Mesenchymal stem cell (in vitro differentiated cells and primary cell): ENCODE measurements around the gene PTPRG.

ENCODE experiments used
- DNase-seq: peaks from one replicate; pipeline ENCODE4 v3.0.0-alpha.2; 2013
- H2AFZ ChIP-seq: one replicate; pipeline ENCODE4 v1.6.1; 2013; ENCODE audit warnings: low read depth, mild to moderate bottlenecking, control low read depth, inconsistent platforms, low read length, moderate library complexity
- H2AK5ac ChIP-seq: 2 replicates; pipeline ENCODE4 v1.6.1; 2013; ENCODE audit warnings: low read length, moderate library complexity, mild to moderate bottlenecking, inconsistent platforms; ENCODE audit not compliant: severe bottlenecking
- H2BK120ac ChIP-seq: one replicate; pipeline ENCODE4 v1.6.1; 2013; ENCODE audit warnings: low read depth, mild to moderate bottlenecking, inconsistent platforms, low read length, moderate library complexity
- H2BK12ac ChIP-seq, 2 experiments: one replicate each; pipeline ENCODE4 v1.6.1; 2013; ENCODE audit warnings: inconsistent platforms in 2 of 2, low read length in 2 of 2, mild to moderate bottlenecking in 2 of 2, moderate library complexity in 2 of 2, control low read depth in 1 of 2
- H2BK15ac ChIP-seq: one replicate; pipeline ENCODE4 v1.6.1; 2013; ENCODE audit warnings: mild to moderate bottlenecking, low read depth, inconsistent platforms; ENCODE audit not compliant: poor library complexity, severe bottlenecking
- H2BK5ac ChIP-seq: 2 replicates; pipeline ENCODE4 v1.6.1; 2013; ENCODE audit warnings: low read depth, mild to moderate bottlenecking, low read length, control low read depth, inconsistent platforms; ENCODE audit not compliant: poor library complexity, severe bottlenecking
- H3K14ac ChIP-seq, 2 experiments: one replicate each; pipeline ENCODE4 v1.6.1; 2013; ENCODE audit warnings: inconsistent platforms in 2 of 2, low read length in 2 of 2, control low read depth in 1 of 2, mild to moderate bottlenecking in 1 of 2, moderate library complexity in 1 of 2
- H3K18ac ChIP-seq, 2 experiments: one replicate each; pipeline ENCODE4 v1.6.1; 2013; ENCODE audit warnings: inconsistent platforms in 2 of 2, low read length in 2 of 2, control low read depth in 1 of 2, low read depth in 1 of 2, mild to moderate bottlenecking in 1 of 2
- H3K23ac ChIP-seq, 2 experiments: one replicate each; pipeline ENCODE4 v1.6.1; 2013; ENCODE audit warnings: inconsistent platforms in 2 of 2, low read length in 2 of 2, mild to moderate bottlenecking in 2 of 2, moderate library complexity in 2 of 2, control low read depth in 1 of 2
- H3K27ac ChIP-seq: 2 replicates; pipeline ENCODE4 v1.5.1; 2013; ENCODE audit warnings: mild to moderate bottlenecking, moderate library complexity, low read length, control low read depth, inconsistent platforms; ENCODE audit not compliant: poor library complexity, severe bottlenecking
- H3K27me3 ChIP-seq, 2 experiments: 2 replicates each; pipeline versions ENCODE4 v1.6.1 to v1.7.0; 2013; ENCODE audit warnings: low read length in 2 of 2, mild to moderate bottlenecking in 2 of 2, moderate library complexity in 2 of 2, control low read depth in 1 of 2, inconsistent platforms in 1 of 2; ENCODE audit not compliant: control insufficient read depth in 1 of 2, insufficient read depth in 1 of 2
- H3K36me3 ChIP-seq, 2 experiments: 2 replicates each; pipeline versions ENCODE4 v1.6.1 to v1.7.0; 2013; ENCODE audit warnings: low read length in 2 of 2, control low read depth in 1 of 2, inconsistent platforms in 1 of 2, low read depth in 1 of 2, mild to moderate bottlenecking in 1 of 2; ENCODE audit not compliant: insufficient read depth in 2 of 2, control insufficient read depth in 1 of 2
- H3K4ac ChIP-seq, 2 experiments: one replicate each; pipeline ENCODE4 v1.6.1; 2013; ENCODE audit warnings: inconsistent platforms in 2 of 2, low read length in 2 of 2, mild to moderate bottlenecking in 2 of 2, moderate library complexity in 2 of 2, control low read depth in 1 of 2, low read depth in 1 of 2
- H3K4me1 ChIP-seq: 2 replicates; pipeline ENCODE4 v1.6.1; 2013; ENCODE audit warnings: low read depth, low read length, control low read depth; ENCODE audit not compliant: control insufficient read depth, insufficient read depth
- H3K4me2 ChIP-seq: 2 replicates; pipeline ENCODE4 v1.6.1; 2013; ENCODE audit warnings: low read length, mild to moderate bottlenecking, inconsistent platforms; ENCODE audit not compliant: poor library complexity, severe bottlenecking
- H3K4me3 ChIP-seq, 2 experiments: 2 replicates each; pipeline versions ENCODE4 v1.5.1 to v1.7.0; 2013; ENCODE audit warnings: low read length in 2 of 2, mild to moderate bottlenecking in 2 of 2, control low read depth in 1 of 2, low read depth in 1 of 2; ENCODE audit not compliant: insufficient read depth in 1 of 2
- H3K79me1 ChIP-seq: replicated peaks from 2 replicates; pipeline ENCODE4 v1.6.1; 2013; ENCODE audit warnings: mild to moderate bottlenecking, control low read depth, low read length, inconsistent platforms; ENCODE audit not compliant: poor library complexity, severe bottlenecking
- H3K9ac ChIP-seq: 2 replicates; pipeline ENCODE4 v1.7.0; 2013; ENCODE audit warnings: mild to moderate bottlenecking, low read length, moderate library complexity
- H3K9me3 ChIP-seq: 2 replicates; pipeline ENCODE4 v1.7.0; 2013; ENCODE audit warnings: mild to moderate bottlenecking, low read length; ENCODE audit not compliant: control insufficient read depth
- H4K8ac ChIP-seq: one replicate; pipeline ENCODE4 v1.6.1; 2013; ENCODE audit warnings: inconsistent platforms, mild to moderate bottlenecking, low read length, moderate library complexity
- H4K91ac ChIP-seq: one replicate; pipeline ENCODE4 v1.6.1; 2013; ENCODE audit warnings: mild to moderate bottlenecking, low read length, inconsistent platforms
- WGBS: methylation state at CpG from one replicate; pipeline ENCODE4 v1.1.7; 2013; ENCODE audit warnings: mixed read lengths; 5-methylcytosine and 5-hydroxymethylcytosine counted together

Gene PTPRG

GRCh38 chr3:61687663-61688306, 126.4 kb downstream of the PTPRG start:
- H2BK15ac ChIP-seq, result no peak overlapping the region
- H2BK5ac ChIP-seq, result no peak overlapping the region
- H3K18ac ChIP-seq, result no peak overlapping the region
- no peaks in the 10 kb centered on the region for H3K9me3 ChIP-seq
- no peak overlapping the region for H4K8ac ChIP-seq
- H2AFZ ChIP-seq, result no peak overlapping the region
- no peak overlapping the region for H4K91ac ChIP-seq
- H3K27ac ChIP-seq, result no peak overlapping the region
- no peak for DNase-seq
- peaks cover 0 to 10% of the 10 kb centered on the region in 2 experiments for H3K36me3 ChIP-seq
- no peak overlapping the region for H3K4me3 ChIP-seq
- H3K9ac ChIP-seq, result no peak overlapping the region
- peak overlapping the region; percentile 60 for H3K4me2 ChIP-seq
- WGBS, result 60% methylated on average over 4 of the region's 5 CpGs
- H2BK120ac ChIP-seq, result no peak overlapping the region
- H3K23ac ChIP-seq, result no peak overlapping the region
- H3K4ac ChIP-seq, result no peak overlapping the region
- H3K79me1 ChIP-seq, result peaks cover 37% of the 10 kb centered on the region
- no peak overlapping the region for H2BK12ac ChIP-seq
- H3K27me3 ChIP-seq, result no peaks in the 10 kb centered on the region
- peaks cover 14% of the 10 kb centered on the region for H3K4me1 ChIP-seq
- H2AK5ac ChIP-seq, result no peak overlapping the region
- no peak overlapping the region for H3K14ac ChIP-seq

- no peak overlapping the region for H4K8ac ChIP-seq
Measured at GRCh38 chr3:61688307-61688984, 127.1 kb downstream of the PTPRG start.

GRCh38 chr3:61690016-61690415, 128.6 kb downstream of the PTPRG start:
- H3K18ac ChIP-seq, result no peak overlapping the region
- DNase-seq, result no peak
- no peak overlapping the region for H3K14ac ChIP-seq
- H3K4me2 ChIP-seq, result no peak overlapping the region
- WGBS, result 74% methylated on average over 5 of the region's 5 CpGs
- H3K4ac ChIP-seq, result no peak overlapping the region
- H3K9me3 ChIP-seq, result no peaks in the 10 kb centered on the region
- peaks cover 14% of the 10 kb centered on the region for H3K4me1 ChIP-seq
- H3K36me3 ChIP-seq, result peaks cover 0 to 10% of the 10 kb centered on the region in 2 experiments
- no peak overlapping the region for H2AK5ac ChIP-seq
- no peak overlapping the region for H4K91ac ChIP-seq
- H3K27ac ChIP-seq, result no peak overlapping the region
- H3K27me3 ChIP-seq, result no peaks in the 10 kb centered on the region
- H3K79me1 ChIP-seq, result peaks cover 28% of the 10 kb centered on the region
- no peak overlapping the region for H4K8ac ChIP-seq
- no peak overlapping the region for H2BK15ac ChIP-seq
- no peak overlapping the region for H2AFZ ChIP-seq
- no peak overlapping the region for H3K9ac ChIP-seq
- no peak overlapping the region for H2BK120ac ChIP-seq
- H3K4me3 ChIP-seq, result no peak overlapping the region
- H3K23ac ChIP-seq, result no peak overlapping the region
- H2BK12ac ChIP-seq, result no peak overlapping the region
- no peak overlapping the region for H2BK5ac ChIP-seq

More at GRCh38 chr3:61688307-61688984, 127.1 kb downstream of the PTPRG start:
- 16% methylated on average over 12 of the region's 13 CpGs for WGBS
- Histone ChIP-seq H3K18ac (no peak overlapping the region), H4K91ac (no peak overlapping the region), H3K4me3 (no peak overlapping the region), H3K27me3 (no peaks in the 10 kb centered on the region), H2AK5ac (no peak overlapping the region), H3K36me3 (peaks cover 0 to 10% of the 10 kb centered on the region in 2 experiments), H2BK12ac (no peak overlapping the region), H3K9ac (no peak overlapping the region), H3K4me1 (peaks cover 14% of the 10 kb centered on the region), H2BK120ac (no peak overlapping the region), H3K14ac (no peak overlapping the region), H2BK15ac (no peak overlapping the region), H3K23ac (no peak overlapping the region), H3K4me2 (peak overlapping the region; percentile 60), H2BK5ac (no peak overlapping the region), H3K9me3 (no peaks in the 10 kb centered on the region), H3K27ac (peak overlapping the region; percentile 5), H3K79me1 (peaks cover 34% of the 10 kb centered on the region), H2AFZ (no peak overlapping the region), H3K4ac (no peak overlapping the region)
- DNase-seq, result peak; percentile 1

GRCh38 chr3:61691466-61691865, 130.1 kb downstream of the PTPRG start:
- Histone ChIP-seq H3K18ac (no peak overlapping the region), H3K9me3 (no peaks in the 10 kb centered on the region), H3K4ac (no peak overlapping the region), H3K9ac (no peak overlapping the region), H2BK12ac (no peak overlapping the region), H3K27ac (no peak overlapping the region), H3K4me2 (no peak overlapping the region), H2BK15ac (no peak overlapping the region), H3K79me1 (peaks cover 19% of the 10 kb centered on the region), H3K4me1 (peaks cover 8% of the 10 kb centered on the region), H2BK120ac (no peak overlapping the region), H4K91ac (no peak overlapping the region), H2BK5ac (no peak overlapping the region), H3K4me3 (no peak overlapping the region), H4K8ac (no peak overlapping the region), H3K14ac (no peak overlapping the region), H3K23ac (no peak overlapping the region), H2AK5ac (no peak overlapping the region), H3K36me3 (peaks cover 0 to 10% of the 10 kb centered on the region in 2 experiments), H2AFZ (no peak overlapping the region), H3K27me3 (no peaks in the 10 kb centered on the region)
- no CpG with 5 or more reads among the region's 2 CpGs for WGBS
- no peak for DNase-seq
